ENCODE measurements around the gene VWCE. TPM values are rescaled to one million over a fixed set of nuclear protein-coding genes. Genes with fewer than 3 reads are reported as not detected.

The VWCE gene
- total RNA-seq, 1 experiment from 2014 or later = 20.6 TPM

GRCh38 chr11:61328351-61328750 is 33.2 kb upstream of the VWCE start:
- H3K27me3 Mint-ChIP-seq (ENCODE audit: low read depth) = no peaks in the 10 kb centered on the region
- no peak overlapping the region for H4K91ac ChIP-seq (ENCODE audit: insufficient read length, low read depth, low read length)
- no peak overlapping the region for H4K5ac ChIP-seq (ENCODE audit: insufficient read length, low read depth, low read length)
- H3K79me1 ChIP-seq (ENCODE audit: insufficient read depth, low read depth, low read length, poor library complexity, severe bottlenecking) = no peaks in the 10 kb centered on the region
- no peaks in the 10 kb centered on the region; the same call in 1 of the 2 replicates for H3K27me3 ChIP-seq (ENCODE audit: insufficient read depth, low read length)
- H3K9me3 ChIP-seq (ENCODE audit: control insufficient read depth, low read depth, low read length) = no peaks in the 10 kb centered on the region
- TF ChIP-seq, protein P1, sequence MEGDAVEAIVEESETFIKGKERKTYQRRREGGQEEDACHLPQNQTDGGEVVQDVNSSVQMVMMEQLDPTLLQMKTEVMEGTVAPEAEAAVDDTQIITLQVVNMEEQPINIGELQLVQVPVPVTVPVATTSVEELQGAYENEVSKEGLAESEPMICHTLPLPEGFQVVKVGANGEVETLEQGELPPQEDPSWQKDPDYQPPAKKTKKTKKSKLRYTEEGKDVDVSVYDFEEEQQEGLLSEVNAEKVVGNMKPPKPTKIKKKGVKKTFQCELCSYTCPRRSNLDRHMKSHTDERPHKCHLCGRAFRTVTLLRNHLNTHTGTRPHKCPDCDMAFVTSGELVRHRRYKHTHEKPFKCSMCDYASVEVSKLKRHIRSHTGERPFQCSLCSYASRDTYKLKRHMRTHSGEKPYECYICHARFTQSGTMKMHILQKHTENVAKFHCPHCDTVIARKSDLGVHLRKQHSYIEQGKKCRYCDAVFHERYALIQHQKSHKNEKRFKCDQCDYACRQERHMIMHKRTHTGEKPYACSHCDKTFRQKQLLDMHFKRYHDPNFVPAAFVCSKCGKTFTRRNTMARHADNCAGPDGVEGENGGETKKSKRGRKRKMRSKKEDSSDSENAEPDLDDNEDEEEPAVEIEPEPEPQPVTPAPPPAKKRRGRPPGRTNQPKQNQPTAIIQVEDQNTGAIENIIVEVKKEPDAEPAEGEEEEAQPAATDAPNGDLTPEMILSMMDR (conservative IDR thresholded peaks at IDR 0.05) = no peak
- no peak overlapping the region for H3K56ac ChIP-seq (ENCODE audit: insufficient read length, low read depth, low read length)
- H3K4ac ChIP-seq (ENCODE audit: low read depth, low read length) = no peak overlapping the region
- no peak overlapping the region for H3K9ac ChIP-seq (ENCODE audit: extremely low read depth, insufficient read length, low read length)
- peak overlapping the region in 2 of 3 experiments; percentile 17 to 40; a peak in 1 of 7 replicates for H3K27ac Mint-ChIP-seq
- whole genome bisulfite sequencing (ENCODE audit: extremely low coverage, insufficient read length, low lambda C conversion rate) = no CpG with 5 or more reads among the region's 9 CpGs
- H3K18ac ChIP-seq (ENCODE audit: insufficient read length, low read depth, low read length) = no peak overlapping the region
- peaks cover 28% of the 10 kb centered on the region for H3K79me2 ChIP-seq (ENCODE audit: insufficient read depth, low read length)
- no peak overlapping the region for H2BK120ac ChIP-seq (ENCODE audit: low read depth, low read length, poor library complexity, severe bottlenecking)
- peaks cover 19% of the 10 kb centered on the region in 2 experiments for H3K4me1 Mint-ChIP-seq
- H2AFZ ChIP-seq (ENCODE audit: low read length) = no peak overlapping the region
- H2BK5ac ChIP-seq (ENCODE audit: insufficient read length, low read length) = no peak overlapping the region
- H4K20me1 ChIP-seq (ENCODE audit: control insufficient read depth, insufficient read depth, insufficient read length) = no peaks in the 10 kb centered on the region
- H3K23me2 ChIP-seq (ENCODE audit: insufficient read length, low read depth, low read length, poor library complexity, severe bottlenecking) = peaks cover 8% of the 10 kb centered on the region
- peaks cover 43 to 75% (median 68%) of the 10 kb centered on the region in 3 experiments; a peak in 6 of 7 replicates for H3K36me3 Mint-ChIP-seq (ENCODE audit: insufficient read depth in 1 of 3, low read depth in 3 of 3)
- no peak overlapping the region for H2AK5ac ChIP-seq (ENCODE audit: insufficient read length, low read length)
- no peak overlapping the region for H3K27ac ChIP-seq (ENCODE audit: insufficient read length, low read depth, low read length)
- H3K14ac ChIP-seq (ENCODE audit: insufficient read depth, low read length) = no peak overlapping the region
- H3K9me3 Mint-ChIP-seq = no peaks in the 10 kb centered on the region
- no peak overlapping the region for H2BK20ac ChIP-seq (ENCODE audit: low read depth, low read length, poor library complexity, severe bottlenecking)
- no peak overlapping the region for H2BK15ac ChIP-seq (ENCODE audit: low read depth, low read length)
- no peak overlapping the region for H3K4me2 ChIP-seq (ENCODE audit: insufficient read depth, insufficient read length, low read length)
- no peak for DNase-seq
- no peak overlapping the region for H2BK12ac ChIP-seq (ENCODE audit: insufficient read length, low read depth, low read length)
- peaks cover 5% of the 10 kb centered on the region; the same call in 1 of the 2 replicates for H3K4me1 ChIP-seq (ENCODE audit: insufficient read depth, low read length)
- no peak overlapping the region for H3K4me3 Mint-ChIP-seq
- H4K8ac ChIP-seq (replicated peaks; ENCODE audit: insufficient read length, low read depth, low read length) = no peak overlapping the region
- no peak overlapping the region for H3T11ph ChIP-seq (ENCODE audit: low read length)
- no peak overlapping the region for H3K23ac ChIP-seq (ENCODE audit: insufficient read length, low read depth, low read length)

Data from H9 (cell line).